ENCODE data around the gene RTEL1. TPM values are rescaled to one million over a fixed set of nuclear protein-coding genes. Genes with fewer than 3 reads are reported as not detected.

RTEL1 gene
- total RNA-seq, 1 experiment from 2014 or later: 58.0 TPM

GRCh38 chr20:63702036-63702665, 44.0 kb downstream of the RTEL1 start:
- Histone ChIP-seq H3K9me3 (ENCODE audit: control insufficient read depth in 1 of 2, insufficient read depth in 1 of 2, low read depth in 1 of 2, low read length in 2 of 2) (no peaks in the 10 kb centered on the region), H3K4me2 (ENCODE audit: low read length) (peak overlapping the region; percentile 19; the same call in 1 of the 2 replicates), H3K9ac (ENCODE audit: low read length) (no peak overlapping the region), H3K79me2 (ENCODE audit: insufficient read depth, low read length) (peaks cover 34% of the 10 kb centered on the region), H3K27ac (ENCODE audit: low read depth, low read length) (peak overlapping the region; percentile 8; the same call in 1 of the 2 replicates), H4K20me1 (ENCODE audit: insufficient read depth) (no peaks in the 10 kb centered on the region), H3K36me3 (ENCODE audit: control insufficient read depth in 1 of 2, insufficient read depth in 2 of 2, low read length in 2 of 2) (peaks cover 7 to 25% of the 10 kb centered on the region in 2 experiments; a peak in 3 of 4 replicates), H3K4me1 (ENCODE audit: control insufficient read depth in 1 of 2, insufficient read depth in 2 of 2, low read length in 2 of 2) (peaks cover 34 to 69% of the 10 kb centered on the region in 2 experiments), H3K9me2 (ENCODE audit: insufficient read depth) (no peaks in the 10 kb centered on the region), H2AFZ (ENCODE audit: low read depth, low read length, poor library complexity, severe bottlenecking) (no peak overlapping the region), H3K4me3 (replicated peaks in 1 of 2; ENCODE audit: low read depth in 1 of 2, low read length in 2 of 2) (no peak overlapping the region), H3K27me3 (ENCODE audit: insufficient read depth, low read length) (no peaks in the 10 kb centered on the region)
- no peak for DNase-seq (ENCODE audit: low read depth, low spot score)
- POLR2A ChIA-PET: interaction anchor here (0.8 to 1.3 kb wide), 2 partner anchors 75 to 165 kb away, joined by 3 read pairs; partner anchors contain the start of genes GMEB2 and PTK6
- BruUV-seq (replicated peaks): no TSS peak
- ATAC-seq: no peak
- TF ChIP-seq, protein P1, sequence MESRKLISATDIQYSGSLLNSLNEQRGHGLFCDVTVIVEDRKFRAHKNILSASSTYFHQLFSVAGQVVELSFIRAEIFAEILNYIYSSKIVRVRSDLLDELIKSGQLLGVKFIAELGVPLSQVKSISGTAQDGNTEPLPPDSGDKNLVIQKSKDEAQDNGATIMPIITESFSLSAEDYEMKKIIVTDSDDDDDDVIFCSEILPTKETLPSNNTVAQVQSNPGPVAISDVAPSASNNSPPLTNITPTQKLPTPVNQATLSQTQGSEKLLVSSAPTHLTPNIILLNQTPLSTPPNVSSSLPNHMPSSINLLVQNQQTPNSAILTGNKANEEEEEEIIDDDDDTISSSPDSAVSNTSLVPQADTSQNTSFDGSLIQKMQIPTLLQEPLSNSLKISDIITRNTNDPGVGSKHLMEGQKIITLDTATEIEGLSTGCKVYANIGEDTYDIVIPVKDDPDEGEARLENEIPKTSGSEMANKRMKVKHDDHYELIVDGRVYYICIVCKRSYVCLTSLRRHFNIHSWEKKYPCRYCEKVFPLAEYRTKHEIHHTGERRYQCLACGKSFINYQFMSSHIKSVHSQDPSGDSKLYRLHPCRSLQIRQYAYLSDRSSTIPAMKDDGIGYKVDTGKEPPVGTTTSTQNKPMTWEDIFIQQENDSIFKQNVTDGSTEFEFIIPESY (IDR thresholded peaks at IDR 0.05; ENCODE audit: extremely low read depth, insufficient replicate concordance, low read length): no peak
- TF ChIP-seq TCF7L2 (IDR thresholded peaks at IDR 0.05; ENCODE audit: borderline replicate concordance, extremely low read depth, insufficient read depth, insufficient read length) (no peak), FOSL1 (IDR thresholded peaks at IDR 0.05; ENCODE audit: low read depth) (no peak), POLR2AphosphoS5 (IDR thresholded peaks at IDR 0.05; ENCODE audit: low read depth, low read length) (no peak; the same call in 1 of the 2 replicates), EGR1 (IDR thresholded peaks at IDR 0.05; ENCODE audit: low read depth) (no peak), CEBPB (IDR thresholded peaks at IDR 0.05; ENCODE audit: low read depth) (no peak), YY1 (IDR thresholded peaks at IDR 0.05; ENCODE audit: extremely low read depth, insufficient replicate concordance, low read depth, low read length) (no peak), ZFX (IDR thresholded peaks at IDR 0.05) (no peak), EZH2 (IDR thresholded peaks at IDR 0.05) (no peak), ELF1 (IDR thresholded peaks at IDR 0.05; ENCODE audit: borderline replicate concordance, low read depth) (no peak), EZH2phosphoT487 (IDR thresholded peaks at IDR 0.05; ENCODE audit: borderline replicate concordance) (no peak), JUND (IDR thresholded peaks at IDR 0.05) (no peak), SRF (IDR thresholded peaks at IDR 0.05; ENCODE audit: low read depth) (no peak), CBX3 (IDR thresholded peaks at IDR 0.05; ENCODE audit: low read depth) (no peak), RAD21 (IDR thresholded peaks at IDR 0.05; ENCODE audit: low read depth) (no peak)
- TF ChIP-seq, protein P2, sequence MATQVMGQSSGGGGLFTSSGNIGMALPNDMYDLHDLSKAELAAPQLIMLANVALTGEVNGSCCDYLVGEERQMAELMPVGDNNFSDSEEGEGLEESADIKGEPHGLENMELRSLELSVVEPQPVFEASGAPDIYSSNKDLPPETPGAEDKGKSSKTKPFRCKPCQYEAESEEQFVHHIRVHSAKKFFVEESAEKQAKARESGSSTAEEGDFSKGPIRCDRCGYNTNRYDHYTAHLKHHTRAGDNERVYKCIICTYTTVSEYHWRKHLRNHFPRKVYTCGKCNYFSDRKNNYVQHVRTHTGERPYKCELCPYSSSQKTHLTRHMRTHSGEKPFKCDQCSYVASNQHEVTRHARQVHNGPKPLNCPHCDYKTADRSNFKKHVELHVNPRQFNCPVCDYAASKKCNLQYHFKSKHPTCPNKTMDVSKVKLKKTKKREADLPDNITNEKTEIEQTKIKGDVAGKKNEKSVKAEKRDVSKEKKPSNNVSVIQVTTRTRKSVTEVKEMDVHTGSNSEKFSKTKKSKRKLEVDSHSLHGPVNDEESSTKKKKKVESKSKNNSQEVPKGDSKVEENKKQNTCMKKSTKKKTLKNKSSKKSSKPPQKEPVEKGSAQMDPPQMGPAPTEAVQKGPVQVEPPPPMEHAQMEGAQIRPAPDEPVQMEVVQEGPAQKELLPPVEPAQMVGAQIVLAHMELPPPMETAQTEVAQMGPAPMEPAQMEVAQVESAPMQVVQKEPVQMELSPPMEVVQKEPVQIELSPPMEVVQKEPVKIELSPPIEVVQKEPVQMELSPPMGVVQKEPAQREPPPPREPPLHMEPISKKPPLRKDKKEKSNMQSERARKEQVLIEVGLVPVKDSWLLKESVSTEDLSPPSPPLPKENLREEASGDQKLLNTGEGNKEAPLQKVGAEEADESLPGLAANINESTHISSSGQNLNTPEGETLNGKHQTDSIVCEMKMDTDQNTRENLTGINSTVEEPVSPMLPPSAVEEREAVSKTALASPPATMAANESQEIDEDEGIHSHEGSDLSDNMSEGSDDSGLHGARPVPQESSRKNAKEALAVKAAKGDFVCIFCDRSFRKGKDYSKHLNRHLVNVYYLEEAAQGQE (IDR thresholded peaks at IDR 0.05; ENCODE audit: low read depth): no peak
- CTCF ChIA-PET: no interaction called here
- intact Hi-C loops (cut with micrococcal nuclease): loop anchor here (10.0 kb wide), 1 partner anchor 353 kb away; no protein-coding TSS in a partner anchor
- RAD21 ChIA-PET (ENCODE audit: low non-redundant PET in 1 of 2, low total read pairs in 2 of 2, uncharacterized antibody in 2 of 2, unreplicated experiment in 2 of 2): no interaction called here

Data from HCT116 (cell line).